ENCODE measurements around the gene SPTLC3.

DNA sequence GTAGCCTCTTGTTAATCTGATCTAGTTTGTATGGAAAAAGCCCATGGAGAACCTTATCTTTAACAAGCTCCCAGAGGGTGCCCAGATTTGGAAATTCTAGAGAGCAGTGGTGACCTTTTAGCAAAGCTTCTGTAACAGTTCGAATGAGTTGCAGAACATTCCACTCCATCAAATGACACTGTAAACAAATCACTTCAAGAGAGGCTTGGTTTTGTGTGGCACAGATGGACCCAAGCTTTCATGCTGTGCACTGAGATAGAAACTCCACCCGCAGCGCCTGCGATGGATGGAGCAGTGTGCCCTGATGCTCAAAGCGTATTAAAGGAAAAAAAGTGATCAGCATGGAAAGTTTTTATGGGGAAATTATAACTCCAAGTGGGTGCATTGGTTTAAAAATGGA lies 157.2 kb downstream of the SPTLC3 start:
- TF ChIP-seq, protein P1, sequence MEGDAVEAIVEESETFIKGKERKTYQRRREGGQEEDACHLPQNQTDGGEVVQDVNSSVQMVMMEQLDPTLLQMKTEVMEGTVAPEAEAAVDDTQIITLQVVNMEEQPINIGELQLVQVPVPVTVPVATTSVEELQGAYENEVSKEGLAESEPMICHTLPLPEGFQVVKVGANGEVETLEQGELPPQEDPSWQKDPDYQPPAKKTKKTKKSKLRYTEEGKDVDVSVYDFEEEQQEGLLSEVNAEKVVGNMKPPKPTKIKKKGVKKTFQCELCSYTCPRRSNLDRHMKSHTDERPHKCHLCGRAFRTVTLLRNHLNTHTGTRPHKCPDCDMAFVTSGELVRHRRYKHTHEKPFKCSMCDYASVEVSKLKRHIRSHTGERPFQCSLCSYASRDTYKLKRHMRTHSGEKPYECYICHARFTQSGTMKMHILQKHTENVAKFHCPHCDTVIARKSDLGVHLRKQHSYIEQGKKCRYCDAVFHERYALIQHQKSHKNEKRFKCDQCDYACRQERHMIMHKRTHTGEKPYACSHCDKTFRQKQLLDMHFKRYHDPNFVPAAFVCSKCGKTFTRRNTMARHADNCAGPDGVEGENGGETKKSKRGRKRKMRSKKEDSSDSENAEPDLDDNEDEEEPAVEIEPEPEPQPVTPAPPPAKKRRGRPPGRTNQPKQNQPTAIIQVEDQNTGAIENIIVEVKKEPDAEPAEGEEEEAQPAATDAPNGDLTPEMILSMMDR (IDR thresholded peaks at IDR 0.05), result no peak
- TF ChIP-seq POLR2A (IDR thresholded peaks at IDR 0.05), result no peak

All from Peyer's patch (tissue), 4 donors.